Activated CD4-positive, alpha-beta T cell treated with anti-CD3 and anti-CD28 coated beads, Interleukin-10, Interleukin-2, amounts not matched to agents 100 ng/mL and 50 ng/mL, durations not matched to agents 16 hours and 8 hours (primary cell): Measurements from ENCODE around the gene TLK2.
"Not testable (repeated sequence)": the region's sequence is repeated elsewhere in the genome, so short reads cannot be mapped to it uniquely, and the experiment has no call there.

ENCODE experiments used
- DNase-seq: peaks from one replicate; pipeline ENCODE4 v3.0.0-alpha.2; 2020

TLK2 gene

DNA sequence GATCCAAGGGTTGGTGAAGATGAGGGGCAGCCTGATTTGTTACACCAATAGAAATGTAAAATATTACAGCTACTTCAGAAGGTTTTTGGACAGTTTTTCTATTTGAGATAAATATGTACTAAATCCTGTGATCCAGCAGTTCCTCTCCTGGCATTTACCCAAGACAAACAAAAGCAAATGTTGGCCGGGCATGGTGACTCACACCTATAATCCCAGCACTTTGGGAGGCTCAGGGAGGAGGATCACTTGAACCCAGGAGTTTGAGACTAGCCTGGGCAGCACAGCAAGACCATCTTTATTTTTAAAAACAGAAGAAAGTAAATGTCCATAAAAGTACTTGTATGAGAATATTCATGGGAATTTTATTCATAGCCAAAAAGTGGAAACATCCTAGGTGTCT is 84.0 kb downstream of the TLK2 start:
- no peak for DNase-seq

DNA sequence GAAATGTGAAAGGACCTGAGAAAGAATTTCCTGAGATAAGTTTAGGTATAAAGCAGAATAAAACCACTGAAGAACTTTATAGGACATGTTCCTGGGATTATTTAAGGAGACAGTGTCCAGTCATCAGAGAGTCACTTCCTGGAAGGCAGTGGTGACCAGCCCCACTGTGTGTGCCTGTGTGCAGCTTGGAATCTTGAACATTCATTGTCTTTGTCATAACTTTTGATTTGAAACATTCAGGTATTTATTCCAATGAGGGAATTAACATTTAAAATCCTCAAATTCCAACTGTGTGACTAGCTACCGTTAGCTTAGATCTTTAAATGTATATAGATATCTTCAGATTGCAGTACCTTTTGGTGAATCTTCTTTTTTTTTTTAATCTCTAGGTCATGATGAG is 87.2 kb downstream of the TLK2 start:
- DNase-seq = no peak

DNA sequence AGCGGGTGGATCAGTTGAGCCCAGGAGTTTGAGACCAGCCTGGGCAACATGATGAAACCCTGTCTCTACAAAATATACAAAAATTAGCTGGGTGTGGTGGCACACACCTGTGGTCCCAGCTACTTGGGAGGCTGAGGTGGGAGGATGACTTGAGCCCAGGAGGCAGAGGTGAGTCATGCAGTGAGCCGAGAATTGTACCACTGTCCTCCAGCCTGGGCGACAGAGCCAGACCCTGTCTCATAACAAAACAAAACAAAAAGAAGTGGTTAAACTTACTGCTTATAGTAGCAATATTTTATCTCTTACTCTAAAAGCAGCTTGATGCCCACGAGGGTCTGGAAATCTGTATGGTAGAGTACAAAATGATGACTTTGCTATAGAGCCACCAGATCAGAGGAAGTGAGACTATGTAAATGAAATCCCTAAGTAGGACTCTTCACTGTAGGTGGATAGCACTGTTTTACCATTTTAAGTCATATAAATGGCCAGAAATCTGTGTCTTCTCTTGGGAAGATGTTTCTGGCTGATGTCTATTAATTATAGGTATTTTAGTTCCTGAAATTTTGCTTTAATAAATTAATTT is 88.5 kb downstream of the TLK2 start:
- DNase-seq = peak; percentile 43

DNA sequence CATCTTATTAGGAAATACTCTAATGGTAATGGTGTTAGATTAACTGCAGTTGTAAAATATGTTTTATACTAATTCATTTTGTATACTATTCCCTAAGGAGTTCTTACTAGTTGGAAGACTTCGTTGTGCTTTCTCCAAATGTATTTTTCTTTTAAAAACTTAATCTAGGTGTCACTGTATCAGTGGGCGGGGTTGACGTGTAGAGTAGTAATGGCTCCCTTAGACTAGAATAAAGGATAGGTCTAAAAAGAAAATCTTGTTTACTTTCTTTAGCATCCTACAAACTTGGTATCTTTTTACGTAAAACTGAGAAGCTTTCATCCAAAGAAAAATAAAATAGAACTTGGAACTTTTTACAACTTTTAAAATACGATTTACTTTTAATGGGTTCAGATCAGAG is 93.9 kb downstream of the TLK2 start:
- no peak for DNase-seq

DNA sequence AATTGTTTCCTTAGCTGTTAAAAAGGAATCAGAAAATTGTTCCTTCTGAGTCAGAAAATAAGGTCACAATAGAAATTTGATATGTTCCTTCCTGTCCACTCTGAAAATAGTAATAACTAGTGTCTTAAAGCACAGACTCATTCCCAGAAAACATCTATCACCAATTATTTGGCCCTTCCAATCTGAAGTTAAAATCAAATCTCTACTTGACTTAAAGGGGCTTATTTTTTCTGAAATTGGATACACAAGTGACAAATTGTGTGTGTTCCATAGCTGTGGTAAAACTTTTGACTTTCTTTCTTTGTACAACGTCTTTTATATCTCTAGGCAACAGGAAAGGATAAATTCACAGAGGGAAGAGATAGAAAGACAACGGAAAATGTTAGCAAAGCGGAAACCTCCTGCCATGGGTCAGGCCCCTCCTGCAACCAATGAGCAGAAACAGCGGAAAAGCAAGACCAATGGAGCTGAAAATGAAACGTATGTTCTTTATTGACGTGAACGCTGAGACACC is 94.3 kb downstream of the TLK2 start:
- peak; percentile 32 for DNase-seq

DNA sequence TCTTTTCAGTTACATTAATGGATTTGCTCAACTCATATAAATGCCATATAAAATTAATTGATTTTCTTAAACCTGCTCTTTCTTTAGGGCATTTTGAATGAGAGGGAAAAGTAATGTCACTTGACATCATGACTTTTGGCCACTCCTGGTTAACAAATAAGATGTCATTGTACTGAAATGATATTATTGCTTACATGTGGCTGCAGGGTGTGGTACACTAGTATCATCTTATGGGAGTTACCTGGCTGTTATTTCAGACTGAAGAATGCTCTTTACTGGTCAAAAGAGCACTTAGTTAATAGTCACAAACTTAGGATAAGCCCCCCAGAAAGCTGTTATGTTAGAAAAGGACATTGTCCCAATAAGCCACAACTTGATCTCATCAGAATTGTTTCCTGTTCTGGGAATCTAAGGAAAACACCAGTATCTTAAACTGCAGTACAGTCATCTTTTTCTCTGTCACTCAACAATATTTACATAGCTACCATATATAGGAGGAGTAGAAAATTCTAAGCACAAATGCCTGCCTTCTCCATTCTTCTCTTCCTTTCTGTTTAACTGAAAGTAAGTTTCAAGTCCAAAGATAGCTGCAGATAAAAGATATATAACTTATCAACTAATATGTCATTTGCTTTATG is 95.0 kb downstream of the TLK2 start:
- no peak for DNase-seq

DNA sequence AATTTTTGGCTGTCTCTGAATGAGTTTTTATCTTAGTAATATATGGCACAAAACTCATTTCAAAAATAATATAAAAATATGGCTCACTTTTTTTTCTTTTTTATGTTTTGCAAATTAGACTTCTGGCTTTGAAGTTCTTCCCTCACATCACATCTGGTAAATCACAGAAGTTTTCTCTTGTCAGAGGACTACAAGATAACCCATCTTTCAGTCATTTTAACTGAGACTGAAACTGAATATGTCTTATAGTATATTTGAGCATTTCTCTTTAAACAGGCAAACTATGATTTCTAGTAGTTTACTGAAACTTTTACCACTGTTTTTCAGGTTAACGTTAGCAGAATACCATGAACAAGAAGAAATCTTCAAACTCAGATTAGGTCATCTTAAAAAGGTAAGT is 97.8 kb downstream of the TLK2 start:
- DNase-seq = no peak

DNA sequence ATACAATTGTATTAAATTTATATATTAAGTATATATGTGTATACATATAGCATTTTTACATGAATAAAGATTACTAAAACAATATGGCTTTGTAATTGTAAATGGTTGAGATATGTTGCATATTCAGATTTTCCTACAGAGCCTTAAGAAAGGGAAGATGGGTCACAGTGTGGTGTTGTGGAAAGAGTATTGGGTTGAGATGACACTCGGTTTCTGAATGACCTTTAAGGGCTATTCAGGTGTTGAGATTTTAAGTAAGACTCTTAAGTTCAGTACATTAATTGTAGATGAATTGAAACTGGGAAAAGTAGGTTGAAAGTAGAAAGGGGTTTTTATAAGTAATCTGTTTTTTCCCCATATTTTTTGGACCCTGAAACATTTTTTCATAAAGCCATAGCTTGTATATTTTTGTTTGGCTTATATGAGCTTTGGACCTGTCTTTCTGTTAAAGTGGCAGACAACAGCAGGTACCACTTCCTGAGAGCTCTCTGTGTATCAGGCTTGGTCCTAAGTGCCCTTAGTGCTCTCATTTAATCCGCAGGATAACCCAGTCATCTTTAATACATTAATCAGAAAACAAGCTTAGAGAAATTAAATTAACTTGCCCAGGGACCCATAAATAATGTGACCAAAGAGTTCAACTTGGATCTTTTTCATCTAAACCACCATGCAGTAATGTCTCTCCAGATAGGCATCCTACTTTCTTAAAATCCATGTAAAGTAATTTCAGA is 100.3 kb downstream of the TLK2 start:
- DNase-seq = no peak

DNA sequence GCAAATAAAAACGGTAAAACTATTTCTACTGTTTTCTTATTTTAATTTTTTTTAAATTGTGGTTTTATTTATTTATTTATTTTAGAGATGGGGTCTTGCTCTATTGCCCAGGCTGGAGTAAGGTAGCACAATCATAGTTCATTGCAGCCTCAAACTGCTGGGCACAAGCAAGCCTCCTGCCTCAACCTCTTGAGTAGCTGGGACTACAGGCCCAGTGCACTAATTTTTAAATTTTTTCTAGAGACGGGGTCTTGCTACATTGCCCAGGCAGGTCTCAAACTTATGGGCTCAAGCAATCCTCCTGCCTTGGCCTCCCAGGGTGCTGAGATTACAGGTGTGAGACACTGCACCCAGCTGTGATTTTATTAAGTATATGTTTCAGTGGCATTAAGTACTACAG is 102.3 kb downstream of the TLK2 start:
- DNase-seq = no peak

DNA sequence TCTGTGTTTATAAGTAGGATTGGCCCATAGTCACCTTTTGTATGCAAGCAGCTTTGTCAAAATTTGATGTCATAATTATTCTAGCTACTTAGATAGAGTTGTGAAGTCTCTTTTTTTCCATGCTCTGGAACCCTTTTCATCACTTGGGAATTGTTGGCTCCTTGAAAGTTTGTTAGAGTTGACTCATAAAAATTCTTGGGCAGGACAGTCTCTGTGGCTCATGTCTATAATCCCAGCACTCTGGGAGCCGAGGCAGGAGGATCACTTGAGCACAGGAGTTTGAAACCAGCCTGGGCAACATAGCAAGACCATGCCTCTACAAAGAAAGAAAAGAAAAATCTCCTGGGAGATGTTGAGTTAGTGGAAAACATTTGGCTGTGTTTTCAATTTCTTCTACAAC is 103.1 kb downstream of the TLK2 start:
- DNase-seq = no peak

DNA sequence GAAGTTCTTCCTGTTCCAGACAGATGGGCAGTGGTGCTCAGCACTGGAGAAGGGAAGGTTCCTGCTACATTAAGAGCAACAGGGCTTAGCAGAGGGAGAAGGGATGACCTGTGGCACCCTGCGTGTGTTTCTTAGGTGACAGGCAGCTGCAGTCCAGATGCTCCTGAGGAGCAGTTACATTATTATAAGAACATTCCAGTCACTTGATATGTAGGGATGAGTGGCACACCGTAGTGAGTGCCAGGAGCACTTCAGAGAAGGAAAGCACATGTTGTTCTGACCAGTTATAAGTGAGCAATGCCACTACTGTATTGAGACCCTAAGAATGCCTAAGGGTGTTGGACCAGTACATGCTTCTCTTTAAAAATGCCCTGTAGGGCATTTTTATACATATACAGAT is 108.9 kb downstream of the TLK2 start:
- DNase-seq = no peak

DNA sequence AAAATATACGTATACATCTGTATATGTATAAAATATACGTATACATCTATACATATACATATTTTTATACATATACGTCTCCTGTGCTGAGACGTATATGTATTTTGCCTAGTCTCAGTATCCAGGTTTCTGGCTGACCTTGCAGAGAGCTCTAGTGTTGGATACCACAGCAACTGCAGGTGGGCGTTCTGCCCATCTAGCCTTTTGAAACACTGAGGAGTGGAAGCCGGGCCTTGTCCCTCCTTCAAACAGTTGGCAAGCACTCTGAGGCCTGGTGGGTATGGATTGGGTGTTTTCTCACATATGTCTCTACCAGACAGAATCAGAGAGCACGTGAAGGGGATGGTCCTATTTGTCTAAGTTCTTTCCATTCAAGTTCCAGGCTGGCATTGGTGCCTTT is 109.5 kb downstream of the TLK2 start:
- DNase-seq = no peak

DNA sequence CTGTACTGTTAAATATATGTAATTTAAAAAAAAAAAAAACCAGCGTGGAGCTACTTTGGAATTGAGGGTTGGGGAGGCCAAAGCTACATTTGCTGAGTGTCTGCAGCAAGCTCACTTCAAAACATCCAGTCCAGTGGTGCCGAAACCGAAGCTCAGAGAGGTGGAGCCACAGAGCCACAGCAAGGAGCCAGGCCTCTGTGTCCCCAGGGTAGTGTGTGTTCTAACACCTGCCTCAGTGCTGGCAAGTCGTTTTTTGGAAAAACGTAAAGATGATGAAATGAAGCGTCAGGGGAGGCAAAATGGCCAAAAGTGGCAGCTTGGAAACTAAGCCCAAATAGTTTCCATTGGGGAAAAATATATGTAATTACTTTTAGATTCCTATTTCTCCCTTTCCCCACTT is 112.7 kb downstream of the TLK2 start:
- DNase-seq = no peak

DNA sequence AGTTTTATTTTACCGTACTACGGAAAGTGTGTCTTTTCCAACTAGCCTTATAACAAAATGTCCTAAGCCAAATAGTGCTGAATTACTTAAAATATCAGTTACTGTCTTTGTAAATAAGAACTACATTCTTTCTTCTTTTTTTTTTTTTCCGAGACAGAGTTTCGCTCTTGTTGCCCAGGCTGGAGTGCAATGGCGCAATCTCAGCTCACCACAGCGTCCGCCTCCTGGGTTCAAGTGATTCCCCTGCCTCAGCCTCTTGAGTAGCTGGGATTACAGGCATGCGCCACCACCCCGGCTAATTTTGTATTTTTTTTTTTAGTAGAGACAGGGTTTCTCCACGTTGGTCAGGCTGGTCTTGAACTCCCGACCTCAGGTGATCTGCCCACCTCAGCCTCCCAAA is 113.2 kb downstream of the TLK2 start:
- DNase-seq = not testable (repeated sequence)

DNA sequence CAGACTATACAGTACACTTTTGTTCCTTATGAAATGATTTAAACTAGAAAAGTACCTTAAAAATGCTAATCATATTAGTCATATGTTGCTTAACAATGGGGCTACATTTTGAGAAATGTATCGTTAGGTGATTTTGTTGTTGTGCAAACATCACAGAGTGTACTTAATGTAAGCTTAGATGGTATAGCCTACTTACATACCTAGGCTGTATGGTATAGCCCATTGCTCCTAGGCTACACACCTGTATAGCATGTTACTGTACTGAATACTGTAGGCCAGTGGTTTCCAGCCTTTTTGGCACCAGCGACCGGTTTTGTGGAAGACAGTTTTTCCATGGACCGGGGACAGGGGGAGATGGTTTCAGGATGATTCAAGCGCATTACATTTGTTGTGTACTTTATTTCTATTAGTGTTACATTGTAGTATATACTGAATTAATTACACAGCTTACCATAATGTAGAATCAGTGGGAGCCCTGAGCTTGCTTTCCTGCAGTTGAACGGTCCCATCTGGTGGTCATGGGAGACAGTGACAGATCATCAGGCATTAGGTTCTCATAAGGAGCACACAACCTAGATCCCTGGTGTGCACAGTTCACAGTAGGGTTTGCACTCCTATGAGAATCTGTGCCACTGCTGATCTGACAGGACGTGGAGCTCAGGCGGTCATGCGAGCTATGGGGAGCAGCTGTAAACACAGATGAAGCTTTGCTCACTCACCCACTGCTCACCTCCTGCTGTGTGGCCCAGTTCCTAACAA is 113.9 kb downstream of the TLK2 start:
- no peak for DNase-seq

DNA sequence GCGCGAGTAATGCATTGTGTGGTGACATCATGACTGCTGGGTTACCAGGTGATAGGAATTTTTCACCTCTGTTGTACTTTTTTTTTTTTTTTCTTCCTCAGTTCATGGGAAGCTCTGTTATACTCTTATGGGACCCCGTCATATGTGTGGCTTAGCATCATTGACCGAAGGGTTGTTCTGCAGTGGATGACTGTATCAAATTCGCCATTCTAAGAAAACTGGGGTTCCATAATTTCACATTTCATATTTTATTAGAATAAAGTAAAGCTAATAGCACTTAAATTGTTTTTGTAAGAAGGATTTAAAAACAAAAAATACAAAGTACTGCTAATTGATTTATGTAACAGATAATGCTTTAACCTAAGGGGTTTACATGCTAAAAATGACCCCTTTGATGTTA is 116.9 kb downstream of the TLK2 start:
- no peak for DNase-seq

DNA sequence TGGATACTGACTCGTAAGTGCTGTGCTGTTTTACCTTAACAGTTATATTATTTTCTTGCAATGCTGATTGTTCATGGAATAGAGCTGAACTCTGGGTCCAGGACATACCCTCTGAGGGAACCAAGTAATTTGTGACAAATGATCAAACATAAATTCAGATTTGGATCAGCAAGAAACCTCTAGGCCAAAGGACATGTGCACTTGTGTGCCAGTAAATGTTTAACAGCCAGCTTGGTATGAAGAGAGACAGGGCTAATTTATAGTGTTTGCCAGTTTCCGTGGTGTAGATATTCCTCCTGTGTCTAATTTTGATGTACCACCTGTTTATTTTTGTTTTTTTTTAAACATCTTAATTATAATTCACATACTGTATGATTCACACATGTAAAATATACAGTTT is 118.0 kb downstream of the TLK2 start:
- DNase-seq = no peak

DNA sequence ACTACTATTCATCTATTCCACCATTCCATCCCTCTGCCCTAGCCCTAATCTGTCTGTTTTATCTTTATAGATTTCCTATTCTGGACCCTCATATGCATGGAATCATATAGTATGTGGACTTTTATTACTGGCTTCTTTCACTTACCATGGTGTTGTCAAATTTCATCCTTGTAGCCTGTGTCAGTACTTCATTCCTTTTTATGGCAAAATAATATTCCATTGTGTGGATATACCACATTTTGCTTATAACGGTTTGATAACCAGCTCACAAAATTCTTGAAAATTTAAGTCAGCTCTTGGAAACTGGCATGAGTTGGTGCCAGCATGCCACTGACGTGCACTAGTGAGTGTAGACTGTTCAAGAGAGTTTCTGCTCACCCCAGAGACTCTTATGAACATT is 118.5 kb downstream of the TLK2 start:
- DNase-seq = no peak

DNA sequence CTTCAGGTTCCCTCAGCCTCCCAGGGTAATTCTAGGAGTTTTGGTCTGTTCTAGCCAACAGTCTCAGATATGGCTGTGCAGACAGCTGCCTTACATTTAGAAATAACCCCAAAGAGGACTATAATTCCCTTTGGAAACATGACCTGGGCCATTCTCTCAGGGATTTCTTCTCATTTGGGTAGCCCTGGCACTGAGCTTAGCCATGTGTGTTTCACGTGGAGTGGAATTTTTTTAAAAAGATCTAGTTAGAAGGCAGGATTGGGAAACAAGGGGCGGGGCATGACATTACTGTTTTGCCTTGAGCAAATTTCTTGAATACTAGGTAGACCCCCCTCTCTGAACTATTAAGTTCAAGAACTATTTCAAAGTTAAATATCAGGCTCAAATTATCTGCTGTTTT is 119.3 kb downstream of the TLK2 start:
- DNase-seq = no peak

DNA sequence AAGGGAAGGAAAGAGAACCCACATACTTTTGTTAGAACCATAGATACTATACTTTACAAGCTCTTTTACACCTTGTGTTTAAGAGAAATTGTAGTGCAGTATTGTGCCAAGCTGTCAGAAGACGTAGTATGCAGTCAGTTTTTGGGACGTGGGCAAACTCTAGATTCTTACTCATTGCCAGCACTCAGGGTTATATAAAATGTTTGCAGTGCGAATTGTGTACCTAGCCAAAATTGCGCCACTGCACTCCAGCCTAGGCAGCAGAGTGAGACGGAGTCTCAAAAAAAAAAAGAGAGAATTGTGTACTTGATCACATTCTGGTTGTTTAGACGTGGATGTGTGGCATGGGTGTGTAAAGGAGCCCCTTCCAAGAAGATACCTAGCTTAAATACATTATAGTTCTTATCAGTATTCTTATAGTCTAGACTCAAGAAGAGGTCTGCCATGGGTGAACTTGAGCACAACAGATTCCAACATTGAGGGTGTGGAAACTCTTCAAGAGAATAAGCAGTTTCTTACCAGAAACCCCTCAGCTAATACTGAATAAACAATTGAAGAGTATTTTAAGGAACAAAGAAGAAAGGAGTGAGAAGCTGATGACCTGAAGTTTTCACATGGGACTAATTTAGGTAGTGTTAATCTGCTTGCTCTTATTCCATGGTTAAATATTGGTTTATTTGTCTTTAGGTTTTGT is 121.5 kb downstream of the TLK2 start:
- DNase-seq = no peak

DNA sequence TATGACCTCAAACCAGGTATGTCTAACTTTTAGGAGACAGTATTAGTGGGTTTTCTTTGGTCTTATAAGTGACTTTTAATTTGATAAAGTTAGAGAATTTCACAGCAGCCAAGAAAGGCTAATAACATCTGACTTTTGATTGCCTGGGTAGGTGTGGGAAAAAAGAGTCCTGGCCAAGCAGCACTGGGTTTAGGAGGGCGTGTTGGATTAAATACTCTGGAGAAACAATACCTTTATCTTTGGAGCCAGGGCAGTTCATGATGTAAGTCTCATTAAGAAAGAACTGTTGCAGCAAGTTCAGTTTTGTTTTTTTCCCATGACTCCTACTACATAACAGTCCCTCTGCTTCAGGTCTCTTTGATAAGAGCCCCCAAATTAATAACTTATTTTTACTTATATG is 122.2 kb downstream of the TLK2 start:
- no peak for DNase-seq

DNA sequence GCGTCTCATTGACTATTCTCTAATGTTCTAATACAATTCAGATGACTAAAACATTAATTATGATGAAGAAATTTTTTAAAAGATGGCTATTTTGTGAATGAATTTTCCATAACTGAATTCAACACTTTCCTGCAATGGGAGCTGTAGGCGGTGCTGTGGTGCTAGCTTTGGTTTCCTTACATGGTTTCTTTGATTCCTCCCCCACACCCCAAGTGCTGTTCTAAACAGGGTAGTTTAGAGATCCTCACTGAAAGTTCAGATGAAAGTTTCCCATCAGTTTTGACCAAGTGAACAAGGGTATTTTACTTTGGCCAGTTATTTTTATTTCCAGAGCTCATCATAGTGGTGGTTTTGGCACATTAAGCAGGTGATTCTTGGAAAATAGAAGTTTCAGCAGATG is 122.8 kb downstream of the TLK2 start:
- DNase-seq = no peak

DNA sequence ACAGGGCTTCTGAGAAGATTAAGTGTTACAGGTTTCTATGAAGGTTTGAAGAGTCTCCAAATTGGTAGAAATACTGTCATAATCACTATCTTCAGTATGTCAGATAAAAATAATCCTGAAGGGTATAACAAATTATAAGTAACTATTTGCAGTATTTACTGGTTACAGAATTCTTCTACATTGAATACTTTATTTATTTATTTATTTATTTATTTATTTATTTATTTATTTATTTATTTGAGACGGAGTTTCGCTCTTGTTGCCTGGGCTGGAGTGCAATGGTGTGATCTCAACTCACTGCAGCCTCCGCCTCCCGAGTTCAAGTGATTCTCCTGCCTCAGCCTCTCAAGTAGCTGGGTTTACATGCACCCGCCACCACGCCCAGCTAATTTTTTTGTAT is 125.2 kb downstream of the TLK2 start:
- not testable (repeated sequence) for DNase-seq
